Measurements from ENCODE around the gene AFMID.

GRCh38 chr17:78226055-78226758 is 39.0 kb downstream of the AFMID start:
- no peak for TF ChIP-seq REST (IDR thresholded peaks at IDR 0.05; ENCODE audit: insufficient read depth in 1 of 2, low read depth in 2 of 2, low read length in 2 of 2)
- no peak for TF ChIP-seq SIN3A (IDR thresholded peaks at IDR 0.05; ENCODE audit: borderline replicate concordance, insufficient read depth, low read length)
- TF ChIP-seq FOXP2 (optimal IDR thresholded peaks at IDR 0.05; ENCODE audit: borderline replicate concordance, extremely low read depth, extremely low read length, insufficient read depth) = no peak
- no peak for TF ChIP-seq TAF1 (IDR thresholded peaks at IDR 0.05; ENCODE audit: borderline replicate concordance, insufficient read depth, low read length)
